ENCODE data around the gene DUSP8.

DUSP8 gene

DNA sequence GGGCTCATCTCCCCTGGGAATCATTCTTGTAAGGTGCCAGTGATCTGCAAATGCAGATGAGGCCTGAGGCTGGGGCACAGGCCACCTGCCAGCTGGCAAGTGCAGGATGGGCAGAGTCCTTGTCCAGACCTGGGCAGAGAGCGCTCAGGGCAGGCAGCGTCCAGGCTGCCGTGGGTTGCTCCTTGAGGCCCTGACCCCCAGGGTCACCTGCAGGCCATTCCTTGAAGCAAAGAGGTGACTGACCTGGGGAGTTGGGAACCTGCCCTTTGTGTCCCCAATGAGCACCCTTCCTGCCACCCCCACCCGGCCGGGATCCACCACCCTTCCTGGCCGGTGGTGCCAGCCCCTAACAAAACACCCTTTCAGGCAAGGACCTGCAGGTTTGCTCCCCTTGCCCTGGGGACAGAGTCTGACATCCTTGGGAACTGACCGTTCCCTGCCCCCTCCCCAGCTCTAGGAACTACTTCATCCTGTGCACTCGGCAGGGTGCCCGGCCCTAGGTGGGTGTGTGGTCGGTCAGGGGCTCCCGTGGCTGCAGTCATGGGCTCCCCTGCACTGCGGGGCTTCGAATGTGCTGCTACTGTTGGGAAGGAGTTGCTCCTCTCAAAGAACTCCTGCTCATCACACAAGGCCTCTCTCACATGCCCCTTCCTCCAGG, 28.3 kb downstream of the DUSP8 start:
- no peak for ATAC-seq
- TF ChIP-seq ZFP3 (CRISPR knock-in tag; IDR thresholded peaks at IDR 0.05) (peak; percentile 68; the same call in 1 of the 2 replicates), PPARA (CRISPR knock-in tag; IDR thresholded peaks at IDR 0.05; ENCODE audit: borderline replicate concordance) (no peak)

DNA sequence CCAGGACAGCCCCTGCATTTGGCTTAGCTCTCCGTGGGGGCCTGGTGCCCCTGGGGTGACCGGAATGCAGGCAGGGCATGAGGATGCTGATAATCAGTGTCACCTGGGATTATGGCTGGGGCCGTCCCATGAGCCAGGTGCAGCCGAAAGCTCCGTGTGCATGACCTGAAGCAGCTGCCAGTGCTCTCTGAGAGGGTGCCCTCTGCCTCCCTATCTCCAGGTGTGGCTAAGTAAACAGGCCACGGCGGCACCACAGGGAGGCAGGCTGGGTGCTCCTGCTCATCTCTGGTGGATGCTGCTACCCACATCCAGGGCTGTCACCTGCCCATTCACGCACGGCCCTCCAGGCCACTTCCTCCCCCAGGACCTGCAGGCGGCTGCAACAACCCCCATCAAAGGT, 29.8 kb downstream of the DUSP8 start:
- TF ChIP-seq, protein P1, sequence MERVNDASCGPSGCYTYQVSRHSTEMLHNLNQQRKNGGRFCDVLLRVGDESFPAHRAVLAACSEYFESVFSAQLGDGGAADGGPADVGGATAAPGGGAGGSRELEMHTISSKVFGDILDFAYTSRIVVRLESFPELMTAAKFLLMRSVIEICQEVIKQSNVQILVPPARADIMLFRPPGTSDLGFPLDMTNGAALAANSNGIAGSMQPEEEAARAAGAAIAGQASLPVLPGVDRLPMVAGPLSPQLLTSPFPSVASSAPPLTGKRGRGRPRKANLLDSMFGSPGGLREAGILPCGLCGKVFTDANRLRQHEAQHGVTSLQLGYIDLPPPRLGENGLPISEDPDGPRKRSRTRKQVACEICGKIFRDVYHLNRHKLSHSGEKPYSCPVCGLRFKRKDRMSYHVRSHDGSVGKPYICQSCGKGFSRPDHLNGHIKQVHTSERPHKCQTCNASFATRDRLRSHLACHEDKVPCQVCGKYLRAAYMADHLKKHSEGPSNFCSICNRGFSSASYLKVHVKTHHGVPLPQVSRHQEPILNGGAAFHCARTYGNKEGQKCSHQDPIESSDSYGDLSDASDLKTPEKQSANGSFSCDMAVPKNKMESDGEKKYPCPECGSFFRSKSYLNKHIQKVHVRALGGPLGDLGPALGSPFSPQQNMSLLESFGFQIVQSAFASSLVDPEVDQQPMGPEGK (CRISPR knock-in tag; IDR thresholded peaks at IDR 0.05; ENCODE audit: borderline replicate concordance), result no peak
- TF ChIP-seq GLIS3 (CRISPR knock-in tag; IDR thresholded peaks at IDR 0.05) (no peak), ISL1 (CRISPR knock-in tag; IDR thresholded peaks at IDR 0.05) (no peak), ZC3H10 (CRISPR knock-in tag; IDR thresholded peaks at IDR 0.05) (no peak), SNAI2 (CRISPR knock-in tag; IDR thresholded peaks at IDR 0.05) (no peak), TCF4 (CRISPR knock-in tag; IDR thresholded peaks at IDR 0.05; ENCODE audit: borderline replicate concordance) (no peak), CSDC2 (CRISPR knock-in tag; IDR thresholded peaks at IDR 0.05) (no peak), TOX (CRISPR knock-in tag; IDR thresholded peaks at IDR 0.05; ENCODE audit: borderline replicate concordance) (no peak), ARNTL (CRISPR knock-in tag; IDR thresholded peaks at IDR 0.05; ENCODE audit: borderline replicate concordance, low read depth) (no peak), ZFP3 (CRISPR knock-in tag; IDR thresholded peaks at IDR 0.05) (no peak)
- TF ChIP-seq, protein P2, sequence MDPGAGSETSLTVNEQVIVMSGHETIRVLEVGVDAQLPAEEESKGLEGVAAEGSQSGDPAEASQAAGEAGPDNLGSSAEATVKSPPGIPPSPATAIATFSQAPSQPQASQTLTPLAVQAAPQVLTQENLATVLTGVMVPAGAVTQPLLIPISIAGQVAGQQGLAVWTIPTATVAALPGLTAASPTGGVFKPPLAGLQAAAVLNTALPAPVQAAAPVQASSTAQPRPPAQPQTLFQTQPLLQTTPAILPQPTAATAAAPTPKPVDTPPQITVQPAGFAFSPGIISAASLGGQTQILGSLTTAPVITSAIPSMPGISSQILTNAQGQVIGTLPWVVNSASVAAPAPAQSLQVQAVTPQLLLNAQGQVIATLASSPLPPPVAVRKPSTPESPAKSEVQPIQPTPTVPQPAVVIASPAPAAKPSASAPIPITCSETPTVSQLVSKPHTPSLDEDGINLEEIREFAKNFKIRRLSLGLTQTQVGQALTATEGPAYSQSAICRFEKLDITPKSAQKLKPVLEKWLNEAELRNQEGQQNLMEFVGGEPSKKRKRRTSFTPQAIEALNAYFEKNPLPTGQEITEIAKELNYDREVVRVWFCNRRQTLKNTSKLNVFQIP (CRISPR knock-in tag; IDR thresholded peaks at IDR 0.05; ENCODE audit: borderline replicate concordance, low read depth), result no peak
- ATAC-seq, result no peak

DNA sequence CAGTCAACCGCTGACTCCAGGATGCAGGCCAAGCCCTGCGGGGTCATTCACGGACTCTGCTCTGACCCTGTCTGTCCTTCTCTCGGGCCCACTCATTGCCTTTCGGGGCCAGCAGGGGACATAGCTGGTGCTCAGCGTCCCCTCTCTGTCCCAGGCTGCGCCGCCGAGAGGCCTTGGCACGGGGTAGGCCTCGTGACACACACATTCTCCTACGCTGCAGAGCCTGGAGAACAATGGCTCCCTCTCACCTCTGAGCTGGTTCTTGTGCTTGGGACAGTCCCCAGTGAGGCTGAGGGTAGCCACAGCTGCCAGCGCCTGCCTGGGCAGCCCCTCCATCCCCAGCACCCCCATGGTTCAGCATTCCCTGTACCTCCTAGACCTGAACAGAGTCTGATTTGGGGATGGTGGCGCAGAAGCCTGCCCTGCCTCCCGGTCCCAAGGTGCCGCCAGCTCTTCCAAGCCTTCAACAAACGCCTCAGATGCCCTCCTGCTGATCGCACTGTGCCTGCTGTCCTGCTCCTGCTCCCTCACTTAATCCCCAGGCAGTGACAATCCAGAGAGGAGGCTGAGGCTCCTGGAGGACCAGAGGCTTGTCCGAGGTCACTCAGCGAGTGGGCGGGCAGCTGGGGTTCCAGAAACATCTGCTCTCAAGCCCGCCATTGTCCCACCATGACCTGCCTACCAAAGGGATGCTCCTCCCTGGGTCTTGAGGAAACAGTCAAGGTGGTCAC, 30.4 kb downstream of the DUSP8 start:
- ATAC-seq, result no peak; the same call in 2 of the 3 replicates
- no peak for TF ChIP-seq GLIS3 (CRISPR knock-in tag; IDR thresholded peaks at IDR 0.05)

DNA sequence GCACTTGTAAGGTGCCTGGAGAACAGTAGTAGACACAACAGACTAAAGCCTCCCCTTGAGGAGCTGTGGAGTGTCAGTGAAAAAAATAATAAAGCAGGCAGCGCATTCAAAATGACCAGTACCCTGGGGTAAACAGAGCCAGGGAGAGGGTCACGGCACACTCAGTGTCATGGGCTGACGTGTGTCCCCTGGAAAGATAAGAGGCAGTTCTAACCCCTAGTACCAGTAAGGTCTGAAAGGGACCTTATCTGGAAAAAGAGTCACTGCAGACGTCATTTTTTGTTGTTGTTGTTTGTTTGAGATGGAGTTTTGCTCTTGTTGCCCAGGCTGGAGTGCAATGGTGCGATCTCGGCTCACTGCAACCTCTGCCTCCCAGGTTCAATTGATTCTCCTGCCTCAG, 32.0 kb downstream of the DUSP8 start:
- TF ChIP-seq ZFP3 (CRISPR knock-in tag; IDR thresholded peaks at IDR 0.05) (no peak), GLIS3 (CRISPR knock-in tag; IDR thresholded peaks at IDR 0.05) (no peak), TOX (CRISPR knock-in tag; IDR thresholded peaks at IDR 0.05; ENCODE audit: borderline replicate concordance) (no peak)
- TF ChIP-seq, protein P1 (CRISPR knock-in tag; IDR thresholded peaks at IDR 0.05; ENCODE audit: borderline replicate concordance), result no peak
- no peak for ATAC-seq

DNA sequence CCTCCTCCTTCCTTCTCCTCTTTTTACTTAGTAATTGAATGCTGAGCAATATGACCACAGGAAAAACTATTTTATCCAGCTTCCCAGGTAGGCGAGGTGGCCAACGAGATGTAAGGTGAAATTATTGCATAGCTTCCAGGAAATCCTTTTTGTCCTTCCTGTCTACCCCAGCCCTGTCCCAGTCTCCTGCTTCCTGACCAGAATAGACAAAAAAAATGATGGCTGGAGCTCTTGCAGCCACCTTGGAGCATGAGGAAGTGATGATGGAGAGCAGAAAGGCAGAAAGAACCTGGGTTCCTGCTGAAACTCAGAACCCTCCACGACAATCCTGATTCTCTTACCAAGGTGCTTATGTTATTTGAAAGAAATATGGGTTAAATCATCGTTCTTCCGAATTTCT, 33.9 kb downstream of the DUSP8 start:
- TF ChIP-seq BACH2 (CRISPR knock-in tag; IDR thresholded peaks at IDR 0.05; ENCODE audit: borderline replicate concordance), result no peak
- TF ChIP-seq ZNF565 (CRISPR knock-in tag; conservative IDR thresholded peaks at IDR 0.05; ENCODE audit: low read depth), result no peak
- TF ChIP-seq ZFP3 (CRISPR knock-in tag; IDR thresholded peaks at IDR 0.05), result no peak
- TF ChIP-seq ESRRG (CRISPR knock-in tag; IDR thresholded peaks at IDR 0.05), result no peak
- TF ChIP-seq, protein P3, sequence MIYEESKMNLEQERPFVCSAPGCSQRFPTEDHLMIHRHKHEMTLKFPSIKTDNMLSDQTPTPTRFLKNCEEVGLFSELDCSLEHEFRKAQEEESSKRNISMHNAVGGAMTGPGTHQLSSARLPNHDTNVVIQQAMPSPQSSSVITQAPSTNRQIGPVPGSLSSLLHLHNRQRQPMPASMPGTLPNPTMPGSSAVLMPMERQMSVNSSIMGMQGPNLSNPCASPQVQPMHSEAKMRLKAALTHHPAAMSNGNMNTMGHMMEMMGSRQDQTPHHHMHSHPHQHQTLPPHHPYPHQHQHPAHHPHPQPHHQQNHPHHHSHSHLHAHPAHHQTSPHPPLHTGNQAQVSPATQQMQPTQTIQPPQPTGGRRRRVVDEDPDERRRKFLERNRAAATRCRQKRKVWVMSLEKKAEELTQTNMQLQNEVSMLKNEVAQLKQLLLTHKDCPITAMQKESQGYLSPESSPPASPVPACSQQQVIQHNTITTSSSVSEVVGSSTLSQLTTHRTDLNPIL (CRISPR knock-in tag; IDR thresholded peaks at IDR 0.05; ENCODE audit: low read depth), result no peak
- ATAC-seq, result no peak

All from SK-N-SH treated with all-trans-retinoic acid at 6 μM for 48 hours (cell line).